T-helper 2 cell treated with Interferon-gamma antibody and Interleukin-4, amounts not matched to agents 5 μg/mL and 100 μg/mL, for 36 hours (primary cell): ENCODE measurements around the gene AP5Z1.

Source experiments
- DNase-seq: peaks from one replicate; pipeline ENCODE4 v3.0.0; 2021; ENCODE audit warnings: low spot score
- H3K27ac Mint-ChIP-seq: one replicate; pipeline ENCODE4 v1.8.0; 2021; ENCODE audit warnings: mild to moderate bottlenecking, mixed read lengths
- H3K27me3 Mint-ChIP-seq: one replicate; pipeline ENCODE4 v1.8.0; 2021; ENCODE audit warnings: low read depth, mixed read lengths
- H3K36me3 Mint-ChIP-seq: one replicate; pipeline ENCODE4 v1.8.0; 2021; ENCODE audit warnings: low read depth, mixed read lengths
- H3K4me1 Mint-ChIP-seq: one replicate; pipeline ENCODE4 v1.8.0; 2021; ENCODE audit warnings: low read depth, mixed read lengths
- H3K4me3 Mint-ChIP-seq: one replicate; pipeline ENCODE4 v1.8.0; 2022; ENCODE audit warnings: mild to moderate bottlenecking, moderate library complexity, mixed read lengths
- H3K9me3 Mint-ChIP-seq: one replicate; pipeline ENCODE4 v1.8.0; 2021; ENCODE audit warnings: mixed read lengths

The AP5Z1 gene

DNA sequence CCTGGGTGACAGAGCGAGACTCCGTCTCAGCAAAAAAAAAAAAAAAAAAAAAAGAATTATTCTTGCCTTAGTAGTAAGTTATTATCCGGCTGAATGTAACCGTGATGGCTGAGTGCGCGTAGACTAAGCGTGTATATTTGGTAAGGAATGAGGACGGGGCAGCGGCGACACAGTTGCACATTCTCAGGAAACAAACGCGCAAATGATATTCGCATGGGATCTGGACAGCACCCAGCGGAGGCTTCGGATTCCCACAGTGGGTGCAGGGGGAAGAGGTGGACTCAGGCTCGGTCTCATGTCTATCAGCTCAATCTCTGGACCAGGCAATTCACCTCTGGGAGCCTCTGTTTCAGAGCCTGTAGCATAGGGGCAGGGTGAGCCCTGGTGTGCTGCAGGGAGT lies 57.3 kb downstream of the AP5Z1 start:
- DNase-seq: no peak
- H3K27ac Mint-ChIP-seq: no peak overlapping the region
- no peak overlapping the region for H3K4me3 Mint-ChIP-seq

DNA sequence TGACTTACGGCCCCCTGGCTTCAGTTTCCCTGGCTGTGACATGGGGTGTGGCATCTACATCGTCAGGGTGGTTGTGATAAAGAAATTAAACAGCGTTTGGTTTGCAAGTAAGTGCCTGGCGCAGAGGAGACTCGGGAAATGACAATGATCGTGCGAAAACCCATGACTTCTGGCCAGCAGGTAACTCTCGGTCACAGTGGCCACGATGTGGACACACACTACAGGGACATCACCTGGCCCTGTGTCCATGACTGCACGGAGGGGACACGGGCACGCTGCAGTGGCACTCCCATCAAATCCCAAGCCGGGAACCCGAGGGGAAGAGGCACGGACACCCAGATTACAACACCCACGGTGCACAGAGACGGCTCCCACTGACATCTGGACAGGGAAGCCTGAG lies 57.8 kb downstream of the AP5Z1 start:
- H3K27ac Mint-ChIP-seq: no peak overlapping the region
- H3K36me3 Mint-ChIP-seq: no peaks in the 10 kb centered on the region
- H3K27me3 Mint-ChIP-seq: no peaks in the 10 kb centered on the region
- H3K4me1 Mint-ChIP-seq: no peaks in the 10 kb centered on the region
- no peak overlapping the region for H3K4me3 Mint-ChIP-seq
- no peak for DNase-seq
- H3K9me3 Mint-ChIP-seq: no peaks in the 10 kb centered on the region

More for the DNA sequence above, 57.3 kb downstream of the AP5Z1 start:
- Mint-ChIP-seq H3K4me1 (no peaks in the 10 kb centered on the region), H3K36me3 (no peaks in the 10 kb centered on the region), H3K9me3 (no peaks in the 10 kb centered on the region), H3K27me3 (no peaks in the 10 kb centered on the region)

DNA sequence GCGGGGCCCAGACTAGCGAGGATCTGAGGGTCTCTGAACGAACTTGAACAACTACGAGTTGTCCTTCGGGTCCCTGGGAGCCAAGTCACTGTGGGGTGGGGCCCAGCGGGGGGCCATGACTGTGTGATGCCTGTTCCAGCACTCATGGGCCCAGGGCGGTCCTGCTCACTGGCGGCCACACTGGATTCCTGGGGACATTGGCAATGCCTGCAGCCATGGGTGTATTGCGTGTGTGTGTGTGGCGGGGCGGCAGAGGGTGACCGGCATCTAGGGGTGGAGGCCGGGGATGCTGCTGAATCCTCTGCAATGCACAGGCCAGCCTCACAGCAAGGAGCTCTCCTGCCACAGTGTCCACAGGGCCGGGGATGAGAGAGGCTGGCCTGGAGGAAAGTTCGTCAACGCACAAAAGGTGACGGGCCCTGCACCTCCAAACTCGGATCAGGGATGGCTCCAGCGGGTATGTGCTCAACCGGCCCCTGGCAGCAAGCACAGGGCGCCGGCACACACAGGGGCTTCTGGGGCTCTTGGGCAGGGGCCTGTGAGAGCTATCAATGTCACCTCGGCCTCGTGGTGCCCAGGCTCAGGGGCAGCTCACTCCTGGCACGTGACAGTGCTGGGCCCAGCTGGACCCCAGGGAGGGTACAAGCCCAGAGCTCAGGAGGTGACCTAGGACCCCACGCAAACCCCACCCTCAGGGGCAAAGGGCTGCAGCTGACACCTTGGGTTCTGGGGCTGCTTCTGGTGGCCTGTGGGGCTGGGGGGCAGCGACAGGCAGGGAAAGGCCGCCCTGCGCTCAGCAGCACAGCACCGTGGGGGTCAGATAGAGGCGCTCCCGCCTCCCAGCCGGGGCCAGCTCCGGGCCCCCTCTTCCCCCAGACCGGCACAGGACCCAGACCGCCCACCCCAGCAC lies 58.5 kb downstream of the AP5Z1 start:
- Mint-ChIP-seq H3K9me3 (no peaks in the 10 kb centered on the region), H3K27me3 (no peaks in the 10 kb centered on the region), H3K4me1 (no peaks in the 10 kb centered on the region), H3K27ac (no peak overlapping the region), H3K4me3 (no peak overlapping the region), H3K36me3 (no peaks in the 10 kb centered on the region)
- no peak for DNase-seq

DNA sequence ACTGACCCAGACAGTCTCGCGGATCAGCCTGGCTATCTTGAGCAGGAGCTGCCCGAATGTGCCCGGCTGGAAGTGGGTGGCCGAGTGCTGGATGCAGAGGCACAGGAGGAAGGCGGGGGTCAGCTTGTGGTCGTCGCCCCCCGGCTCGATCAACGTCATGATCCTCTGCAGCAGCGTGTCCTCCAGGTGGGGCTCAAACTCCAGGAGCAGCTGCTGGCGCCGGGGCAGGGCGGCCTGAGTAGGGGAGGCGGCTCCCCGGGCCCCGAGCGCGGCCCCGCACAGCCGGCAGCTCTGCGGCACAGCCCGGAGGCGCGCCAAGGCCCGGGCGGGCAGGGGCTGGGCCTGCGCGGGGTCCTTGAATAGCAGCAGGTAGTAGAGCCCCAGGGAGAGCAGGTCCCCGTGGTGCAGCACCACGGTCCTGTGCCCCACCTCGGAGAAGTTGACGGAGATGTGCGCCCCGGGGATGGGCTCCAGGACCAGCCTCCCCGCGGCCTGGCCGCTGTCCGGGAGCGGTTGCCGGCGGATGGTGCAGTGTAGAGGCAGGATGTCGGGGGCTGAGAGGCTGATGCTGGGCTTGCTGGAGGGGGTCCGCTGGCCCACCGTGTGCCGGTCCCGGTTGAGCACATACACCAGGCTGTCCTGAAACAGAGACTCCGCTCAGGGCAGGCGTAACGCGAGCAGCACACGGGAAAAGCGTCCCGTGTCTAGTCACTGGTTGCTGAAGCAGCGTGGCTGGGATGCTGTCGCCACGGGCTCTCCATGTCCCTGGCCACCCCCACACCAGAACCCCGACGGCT lies 59.4 kb downstream of the AP5Z1 start:
- Mint-ChIP-seq H3K9me3 (no peaks in the 10 kb centered on the region), H3K27ac (no peak overlapping the region), H3K27me3 (no peaks in the 10 kb centered on the region), H3K4me1 (no peaks in the 10 kb centered on the region), H3K4me3 (no peak overlapping the region), H3K36me3 (no peaks in the 10 kb centered on the region)
- DNase-seq: no peak

DNA sequence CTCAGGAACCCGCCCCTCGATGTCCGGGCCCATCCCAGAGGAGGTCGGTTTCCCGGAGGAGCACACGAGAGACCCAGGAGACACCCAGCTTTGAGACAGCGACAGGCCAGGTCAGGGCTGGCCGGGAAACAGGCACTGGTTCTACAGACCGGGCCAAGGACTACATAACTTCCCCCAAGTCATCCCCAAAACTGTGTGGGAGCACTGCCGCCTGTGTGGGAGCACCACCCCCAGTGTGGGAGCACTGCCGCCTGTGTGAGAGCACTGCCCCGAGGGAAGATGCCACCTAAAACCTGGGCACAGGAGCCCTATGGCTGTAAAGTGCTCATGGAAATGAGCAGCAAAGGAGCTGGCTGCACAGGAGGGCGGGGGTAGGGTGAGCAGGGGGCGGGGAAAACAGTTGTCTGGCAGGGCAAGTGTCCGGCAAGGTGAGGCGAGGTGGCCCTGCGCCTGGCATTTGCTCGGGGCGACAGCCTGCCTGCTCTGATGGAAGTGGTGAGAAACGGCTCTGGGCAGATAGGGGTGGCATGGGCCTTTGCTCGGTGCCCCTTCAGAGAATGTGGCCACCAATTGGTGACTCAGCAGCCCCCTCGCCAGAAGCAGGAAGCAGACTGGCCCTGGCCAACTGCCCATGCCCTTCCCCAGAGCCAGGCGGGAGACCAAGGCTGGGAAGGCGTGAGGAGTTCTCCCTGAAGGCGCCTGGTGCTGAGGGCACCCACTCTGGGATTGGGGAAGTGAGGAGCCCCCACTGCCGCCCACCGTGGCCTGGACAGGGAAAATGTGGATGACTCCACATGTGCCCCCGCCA lies 60.2 kb downstream of the AP5Z1 start:
- no peaks in the 10 kb centered on the region for H3K27me3 Mint-ChIP-seq
- H3K27ac Mint-ChIP-seq: no peak overlapping the region
- no peak overlapping the region for H3K4me3 Mint-ChIP-seq
- H3K36me3 Mint-ChIP-seq: no peaks in the 10 kb centered on the region
- H3K4me1 Mint-ChIP-seq: no peaks in the 10 kb centered on the region
- DNase-seq: no peak
- H3K9me3 Mint-ChIP-seq: no peaks in the 10 kb centered on the region

DNA sequence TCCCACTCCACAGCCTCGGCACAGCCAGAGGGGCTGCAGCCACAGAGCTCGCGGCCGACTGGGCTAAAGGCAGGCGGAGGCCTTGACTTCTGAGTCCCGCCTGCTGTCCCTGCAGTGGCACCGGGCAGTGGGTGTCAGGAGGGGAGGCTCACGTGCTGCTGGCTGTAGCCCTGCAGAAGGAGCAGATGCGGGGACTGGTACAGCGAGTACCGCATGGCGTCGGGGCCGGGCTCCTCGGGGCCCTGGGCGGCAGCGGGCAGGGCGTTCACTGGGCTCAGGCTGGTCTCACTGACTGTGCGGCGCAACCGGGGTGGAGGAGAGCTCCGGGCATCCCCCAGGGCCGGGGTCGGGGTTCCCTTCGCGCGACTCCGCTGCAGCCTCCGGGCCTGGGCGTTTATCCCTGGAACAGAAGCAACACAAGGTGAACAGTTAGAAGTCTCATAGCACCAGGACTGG lies 60.8 kb downstream of the AP5Z1 start:
- H3K27me3 Mint-ChIP-seq: no peaks in the 10 kb centered on the region
- H3K27ac Mint-ChIP-seq: no peak overlapping the region
- no peak overlapping the region for H3K4me3 Mint-ChIP-seq
- no peaks in the 10 kb centered on the region for H3K4me1 Mint-ChIP-seq
- H3K9me3 Mint-ChIP-seq: no peaks in the 10 kb centered on the region
- H3K36me3 Mint-ChIP-seq: no peaks in the 10 kb centered on the region
- DNase-seq: no peak

DNA sequence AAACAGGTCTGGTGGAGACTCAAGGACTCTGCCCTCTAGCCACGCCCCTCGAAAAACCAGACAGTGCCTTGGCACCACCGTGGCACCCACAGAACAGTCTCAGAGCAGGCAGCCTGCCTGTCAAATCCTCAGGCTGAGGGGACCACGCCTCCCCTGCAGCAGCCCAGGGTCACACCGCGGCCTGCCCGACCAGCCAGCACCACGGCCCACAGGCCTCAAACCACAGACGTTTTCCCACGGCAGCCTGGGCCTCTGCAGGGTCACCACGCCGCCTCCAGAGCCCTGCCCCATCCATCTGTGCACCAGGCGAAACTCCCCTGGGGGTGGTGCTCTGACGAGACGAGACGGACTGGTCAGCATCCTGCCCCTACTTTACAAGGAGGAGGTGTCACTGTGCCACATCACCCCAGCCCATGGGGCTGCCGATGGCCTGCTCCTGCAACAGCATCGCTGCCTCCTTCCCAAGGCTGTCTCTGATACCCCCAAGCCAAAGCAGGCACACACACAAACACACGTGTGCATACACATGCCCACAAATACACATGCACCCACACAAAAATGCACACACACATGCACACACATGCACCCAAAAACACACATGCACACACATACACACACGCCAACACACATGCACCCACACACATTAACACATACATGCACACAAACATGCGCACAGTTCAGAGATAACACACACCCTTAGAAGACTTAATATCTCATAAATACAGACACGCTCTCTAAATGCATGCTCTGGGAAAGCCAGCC lies 61.8 kb downstream of the AP5Z1 start:
- no peak overlapping the region for H3K27ac Mint-ChIP-seq
- no peak for DNase-seq
- no peaks in the 10 kb centered on the region for H3K9me3 Mint-ChIP-seq
- H3K4me3 Mint-ChIP-seq: no peak overlapping the region
- H3K27me3 Mint-ChIP-seq: no peaks in the 10 kb centered on the region
- H3K4me1 Mint-ChIP-seq: no peaks in the 10 kb centered on the region
- no peaks in the 10 kb centered on the region for H3K36me3 Mint-ChIP-seq

DNA sequence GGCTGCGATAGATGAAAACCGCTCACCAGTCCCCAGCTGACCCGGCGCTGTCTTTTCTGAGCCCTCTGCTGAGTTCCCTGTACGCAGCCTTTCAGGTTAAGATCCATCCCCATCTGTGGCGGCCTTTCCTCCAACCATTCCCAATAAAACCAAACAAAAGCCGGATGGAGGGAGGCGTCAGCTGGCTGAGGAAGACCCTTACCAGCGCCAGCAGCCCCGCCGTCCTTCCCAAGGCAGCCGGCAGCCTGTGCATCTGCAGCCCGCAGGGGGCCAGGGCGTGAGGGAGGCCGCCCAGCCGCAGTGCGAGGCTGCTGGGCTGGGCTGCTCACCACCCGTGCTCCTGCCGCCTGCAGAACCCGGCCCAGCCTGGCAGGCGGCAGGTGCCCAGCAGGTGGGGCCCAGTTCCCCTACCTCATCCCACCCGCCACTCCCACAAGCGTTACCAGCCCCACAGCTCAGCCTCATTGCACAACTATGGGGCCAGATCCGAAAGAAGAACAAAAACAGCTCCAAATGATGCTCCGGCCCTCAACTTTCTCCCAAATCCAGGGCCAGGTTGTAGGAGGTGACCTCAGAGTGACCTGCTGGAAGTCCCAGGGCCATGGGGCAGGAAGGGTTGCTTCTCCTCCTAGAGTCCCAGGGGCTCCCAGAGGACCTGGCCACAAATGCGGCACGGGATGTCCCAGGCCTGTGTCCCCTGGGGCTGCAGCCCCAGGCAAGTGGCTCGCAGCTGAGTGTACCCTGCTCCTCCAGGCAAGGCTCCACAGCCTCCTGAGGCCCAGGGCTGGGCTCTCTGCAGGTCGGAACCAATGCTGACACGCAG lies 62.6 kb downstream of the AP5Z1 start:
- no peaks in the 10 kb centered on the region for H3K27me3 Mint-ChIP-seq
- no peaks in the 10 kb centered on the region for H3K4me1 Mint-ChIP-seq
- no peak overlapping the region for H3K4me3 Mint-ChIP-seq
- no peak for DNase-seq
- H3K27ac Mint-ChIP-seq: no peak overlapping the region
- no peaks in the 10 kb centered on the region for H3K36me3 Mint-ChIP-seq
- no peaks in the 10 kb centered on the region for H3K9me3 Mint-ChIP-seq

DNA sequence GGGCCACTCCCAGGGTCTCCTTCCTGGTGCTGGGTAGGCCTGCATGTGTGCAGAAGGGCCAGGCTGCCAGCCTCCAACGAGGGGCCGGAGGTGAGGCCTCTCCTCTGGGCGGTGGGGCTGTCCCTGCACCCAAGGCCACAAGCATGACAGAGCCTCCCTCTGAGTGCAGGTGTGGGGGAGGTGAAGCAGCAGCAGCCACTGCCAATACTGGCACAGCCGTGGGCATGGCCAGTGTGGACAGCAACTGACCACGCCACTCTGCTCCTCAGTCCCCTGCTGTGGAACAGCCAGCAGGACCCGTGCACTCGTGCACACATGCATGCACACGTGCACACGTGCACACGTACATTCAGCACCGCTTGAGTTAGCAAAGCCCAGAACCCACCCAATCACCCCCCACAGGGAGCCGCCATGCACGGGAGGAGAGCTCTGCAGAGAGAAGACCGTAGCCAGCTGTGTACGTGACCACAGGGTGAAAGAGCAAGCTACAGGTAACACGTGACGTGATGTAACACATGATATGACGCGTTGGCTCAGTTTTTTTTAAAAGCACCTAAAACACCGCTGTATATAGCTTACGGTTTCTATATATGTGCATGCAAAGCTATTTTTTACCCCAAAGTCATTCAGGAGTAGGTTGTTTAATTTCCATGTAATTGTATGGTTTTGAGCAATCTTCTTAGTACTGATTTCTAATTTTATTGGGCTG lies 63.4 kb downstream of the AP5Z1 start:
- no peak overlapping the region for H3K4me3 Mint-ChIP-seq

DNA sequence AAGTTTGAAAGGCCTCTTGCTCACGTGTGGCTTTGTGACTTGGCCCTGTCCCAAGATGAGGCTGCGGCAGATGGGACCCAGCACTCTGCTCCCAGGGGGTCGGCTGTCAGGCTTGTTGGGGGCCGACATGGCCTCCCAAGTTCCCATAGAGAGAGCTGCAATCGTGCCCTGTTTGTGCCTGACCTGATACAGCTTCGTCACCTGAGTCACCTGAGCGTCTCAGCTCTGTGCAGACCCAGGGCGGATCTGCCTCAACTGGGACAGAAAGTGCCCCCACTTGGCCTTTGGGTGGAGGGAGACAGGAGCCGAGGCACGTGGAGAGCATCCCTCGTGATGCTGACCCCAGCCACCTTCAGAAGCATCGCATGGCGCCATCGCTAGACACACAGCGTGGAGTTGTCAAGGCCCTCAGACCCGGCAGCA lies 64.7 kb downstream of the AP5Z1 start:
- DNase-seq: no peak
- H3K27ac Mint-ChIP-seq: no peak overlapping the region
- peaks cover 4% of the 10 kb centered on the region for H3K27me3 Mint-ChIP-seq
- no peaks in the 10 kb centered on the region for H3K4me1 Mint-ChIP-seq
- H3K4me3 Mint-ChIP-seq: no peak overlapping the region
- H3K9me3 Mint-ChIP-seq: no peaks in the 10 kb centered on the region
- no peaks in the 10 kb centered on the region for H3K36me3 Mint-ChIP-seq

More for the DNA sequence above, 63.4 kb downstream of the AP5Z1 start:
- DNase-seq: no peak
- Mint-ChIP-seq H3K9me3 (no peaks in the 10 kb centered on the region), H3K27ac (no peak overlapping the region), H3K27me3 (no peaks in the 10 kb centered on the region), H3K36me3 (no peaks in the 10 kb centered on the region), H3K4me1 (no peaks in the 10 kb centered on the region)
